ENCODE results near the gene RNF31.

Gene RNF31

GRCh38 chr14:24204163-24205146 lies 57.2 kb downstream of the RNF31 start:
- DNase-seq = no peak

DNA sequence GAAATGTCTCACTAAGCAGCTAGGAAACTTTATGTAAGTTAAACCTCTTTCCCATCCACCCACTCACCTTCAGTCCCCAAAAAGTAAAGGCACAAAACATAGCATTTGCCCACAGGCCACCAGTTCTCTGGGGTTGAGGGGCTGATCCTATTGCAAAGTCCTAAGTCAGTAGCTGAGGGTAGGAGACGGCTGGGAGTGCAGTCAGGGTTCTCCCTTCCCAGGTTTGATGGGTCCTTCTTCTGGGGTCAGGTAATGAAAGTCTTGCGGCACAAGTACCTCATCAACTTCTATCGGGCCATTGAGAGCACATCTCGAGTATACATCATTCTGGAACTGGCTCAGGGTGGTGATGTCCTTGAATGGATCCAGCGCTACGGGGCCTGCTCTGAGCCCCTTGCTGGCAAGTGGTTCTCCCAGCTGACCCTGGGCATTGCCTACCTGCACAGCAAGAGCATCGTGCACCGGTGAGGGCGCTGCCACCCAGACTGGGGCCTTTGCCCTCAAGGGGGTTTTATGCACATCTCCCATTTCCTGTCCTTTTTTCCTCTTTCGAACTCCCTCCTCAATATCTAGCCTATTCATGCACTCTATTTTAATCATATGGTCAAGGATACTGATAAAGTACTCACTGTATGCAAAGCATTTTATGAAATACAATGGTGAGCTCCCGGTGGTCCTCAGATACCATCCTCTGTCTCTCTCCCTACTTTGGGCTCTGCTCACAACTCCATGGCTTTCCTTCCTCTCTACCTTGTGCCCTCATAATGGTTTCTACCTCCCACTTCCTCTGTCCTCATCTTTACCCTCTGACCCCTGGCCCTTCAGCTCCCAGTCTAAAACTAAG lies 59.2 kb downstream of the RNF31 start:
- no peak for DNase-seq

DNA sequence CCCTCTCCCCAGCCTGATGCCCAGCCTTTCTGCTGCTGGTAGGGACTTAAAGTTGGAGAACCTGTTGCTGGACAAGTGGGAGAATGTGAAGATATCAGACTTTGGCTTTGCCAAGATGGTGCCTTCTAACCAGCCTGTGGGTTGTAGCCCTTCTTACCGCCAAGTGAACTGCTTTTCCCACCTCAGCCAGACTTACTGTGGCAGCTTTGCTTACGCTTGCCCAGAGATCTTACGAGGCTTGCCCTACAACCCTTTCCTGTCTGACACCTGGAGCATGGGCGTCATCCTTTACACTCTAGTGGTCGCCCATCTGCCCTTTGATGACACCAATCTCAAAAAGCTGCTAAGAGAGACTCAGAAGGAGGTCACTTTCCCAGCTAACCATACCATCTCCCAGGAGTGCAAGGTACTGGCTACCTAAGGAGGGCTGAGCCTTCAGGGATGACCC lies 59.8 kb downstream of the RNF31 start:
- DNase-seq = no peak

GRCh38 chr14:24207625-24208024 lies 60.3 kb downstream of the RNF31 start:
- DNase-seq = no peak
